ENCODE data around the gene PRPF31.

PRPF31 gene

DNA sequence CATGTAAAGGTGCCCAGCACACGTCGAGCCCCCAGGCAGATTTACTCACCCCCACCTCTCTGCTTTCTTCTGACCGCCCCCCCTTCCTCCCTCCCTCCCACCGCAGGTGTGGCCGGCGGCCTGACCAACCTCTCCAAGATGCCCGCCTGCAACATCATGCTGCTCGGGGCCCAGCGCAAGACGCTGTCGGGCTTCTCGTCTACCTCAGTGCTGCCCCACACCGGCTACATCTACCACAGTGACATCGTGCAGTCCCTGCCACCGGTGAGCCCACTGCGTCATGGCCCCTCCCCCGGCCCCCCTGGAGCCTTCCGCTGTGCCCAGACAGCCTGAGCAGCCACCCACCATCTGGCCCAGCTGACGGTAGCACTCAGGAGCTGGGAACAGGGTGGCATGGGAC is 8.8 kb downstream of the PRPF31 start:
- H3K27me3 ChIP-seq (replicated peaks in 2 of 5; ENCODE audit: control insufficient read depth in 4 of 5, insufficient read depth in 5 of 5, low read length in 4 of 5), result no peaks in the 10 kb centered on the region
- 98% methylated on average over 17 of the region's 19 CpGs for WGBS (ENCODE audit: insufficient coverage)
- H3K4me1 ChIP-seq (ENCODE audit: control extremely low read depth in 1 of 4, control insufficient read depth in 4 of 4, insufficient read depth in 4 of 4, low read length in 3 of 4), result no peaks in the 10 kb centered on the region
- no peak overlapping the region for H3K4me3 ChIP-seq (ENCODE audit: control insufficient read depth in 1 of 7, extremely low read depth in 1 of 7, insufficient read depth in 4 of 7, low read depth in 2 of 7, low read length in 6 of 7)
- H3K9me3 ChIP-seq (ENCODE audit: control extremely low read depth in 1 of 5, control insufficient read depth in 4 of 5, insufficient read depth in 2 of 5, low read depth in 1 of 5, low read length in 4 of 5), result no peaks in the 10 kb centered on the region
- POLR2A ChIA-PET, result no interaction called here
- no peak for DNase-seq
- H3K36me3 ChIP-seq (ENCODE audit: control insufficient read depth in 4 of 4, insufficient read depth in 4 of 4, low read length in 3 of 4), result peaks cover 8 to 93% (median 75%) of the 10 kb centered on the region in 4 experiments
- CTCF ChIA-PET, result interaction anchor here (0.9 kb wide), 1 partner anchor 8 kb away, joined by 3 read pairs; no protein-coding TSS in a partner anchor
- H3K27ac ChIP-seq (ENCODE audit: insufficient read depth in 1 of 2, low read depth in 1 of 2, low read length in 2 of 2, poor library complexity in 1 of 2, severe bottlenecking in 2 of 2), result no peak overlapping the region

GRCh38 chr19:54125713-54126112 is 10.2 kb downstream of the PRPF31 start:
- Histone ChIP-seq H3K36me3 (ENCODE audit: control insufficient read depth in 4 of 4, insufficient read depth in 4 of 4, low read length in 3 of 4) (peaks cover 8 to 87% (median 71%) of the 10 kb centered on the region in 4 experiments), H3K27me3 (replicated peaks in 2 of 5; ENCODE audit: control insufficient read depth in 4 of 5, insufficient read depth in 5 of 5, low read length in 4 of 5) (no peaks in the 10 kb centered on the region), H3K4me3 (ENCODE audit: control insufficient read depth in 1 of 7, extremely low read depth in 1 of 7, insufficient read depth in 4 of 7, low read depth in 2 of 7, low read length in 6 of 7) (no peak overlapping the region), H3K27ac (ENCODE audit: insufficient read depth in 1 of 2, low read depth in 1 of 2, low read length in 2 of 2, poor library complexity in 1 of 2, severe bottlenecking in 2 of 2) (no peak overlapping the region), H3K4me1 (ENCODE audit: control extremely low read depth in 1 of 4, control insufficient read depth in 4 of 4, insufficient read depth in 4 of 4, low read length in 3 of 4) (no peaks in the 10 kb centered on the region), H3K9me3 (ENCODE audit: control extremely low read depth in 1 of 5, control insufficient read depth in 4 of 5, insufficient read depth in 2 of 5, low read depth in 1 of 5, low read length in 4 of 5) (no peaks in the 10 kb centered on the region)
- POLR2A ChIA-PET, result no interaction called here
- WGBS (ENCODE audit: insufficient coverage), result 96% methylated on average over 8 of the region's 9 CpGs
- DNase-seq, result no peak
- CTCF ChIA-PET, result no interaction called here

GRCh38 chr19:54127688-54128440 is 12.3 kb downstream of the PRPF31 start:
- no peak for DNase-seq
- H3K27me3 ChIP-seq (replicated peaks in 2 of 5; ENCODE audit: control insufficient read depth in 4 of 5, insufficient read depth in 5 of 5, low read length in 4 of 5), result no peaks in the 10 kb centered on the region
- no peaks in the 10 kb centered on the region for H3K4me1 ChIP-seq (ENCODE audit: control extremely low read depth in 1 of 4, control insufficient read depth in 4 of 4, insufficient read depth in 4 of 4, low read length in 3 of 4)
- WGBS (ENCODE audit: insufficient coverage), result 89% methylated on average over 26 of the region's 44 CpGs
- H3K27ac ChIP-seq (ENCODE audit: insufficient read depth in 1 of 2, low read depth in 1 of 2, low read length in 2 of 2, poor library complexity in 1 of 2, severe bottlenecking in 2 of 2), result no peak overlapping the region
- H3K36me3 ChIP-seq (ENCODE audit: control insufficient read depth in 4 of 4, insufficient read depth in 4 of 4, low read length in 3 of 4), result peaks cover 8 to 82% (median 64%) of the 10 kb centered on the region in 4 experiments
- ChIA-PET POLR2A (no interaction called here), CTCF (interaction anchor here (1.1 kb wide), 1 partner anchor 9 kb away, joined by 4 read pairs; no protein-coding TSS in a partner anchor)
- no peak overlapping the region for H3K4me3 ChIP-seq (ENCODE audit: control insufficient read depth in 1 of 7, extremely low read depth in 1 of 7, insufficient read depth in 4 of 7, low read depth in 2 of 7, low read length in 6 of 7)
- H3K9me3 ChIP-seq (ENCODE audit: control extremely low read depth in 1 of 5, control insufficient read depth in 4 of 5, insufficient read depth in 2 of 5, low read depth in 1 of 5, low read length in 4 of 5), result no peaks in the 10 kb centered on the region

GRCh38 chr19:54128441-54128725 is 12.8 kb downstream of the PRPF31 start:
- no peaks in the 10 kb centered on the region for H3K27me3 ChIP-seq (replicated peaks in 2 of 5; ENCODE audit: control insufficient read depth in 4 of 5, insufficient read depth in 5 of 5, low read length in 4 of 5)
- ChIA-PET POLR2A (no interaction called here), CTCF (no interaction called here)
- no peaks in the 10 kb centered on the region for H3K4me1 ChIP-seq (ENCODE audit: control extremely low read depth in 1 of 4, control insufficient read depth in 4 of 4, insufficient read depth in 4 of 4, low read length in 3 of 4)
- WGBS (ENCODE audit: insufficient coverage), result 96% methylated on average over 13 of the region's 20 CpGs
- peaks cover 8 to 77% (median 60%) of the 10 kb centered on the region in 4 experiments for H3K36me3 ChIP-seq (ENCODE audit: control insufficient read depth in 4 of 4, insufficient read depth in 4 of 4, low read length in 3 of 4)
- DNase-seq, result no peak
- no peak overlapping the region for H3K27ac ChIP-seq (ENCODE audit: insufficient read depth in 1 of 2, low read depth in 1 of 2, low read length in 2 of 2, poor library complexity in 1 of 2, severe bottlenecking in 2 of 2)
- H3K9me3 ChIP-seq (ENCODE audit: control extremely low read depth in 1 of 5, control insufficient read depth in 4 of 5, insufficient read depth in 2 of 5, low read depth in 1 of 5, low read length in 4 of 5), result no peaks in the 10 kb centered on the region
- H3K4me3 ChIP-seq (ENCODE audit: control insufficient read depth in 1 of 7, extremely low read depth in 1 of 7, insufficient read depth in 4 of 7, low read depth in 2 of 7, low read length in 6 of 7), result no peak overlapping the region

DNA sequence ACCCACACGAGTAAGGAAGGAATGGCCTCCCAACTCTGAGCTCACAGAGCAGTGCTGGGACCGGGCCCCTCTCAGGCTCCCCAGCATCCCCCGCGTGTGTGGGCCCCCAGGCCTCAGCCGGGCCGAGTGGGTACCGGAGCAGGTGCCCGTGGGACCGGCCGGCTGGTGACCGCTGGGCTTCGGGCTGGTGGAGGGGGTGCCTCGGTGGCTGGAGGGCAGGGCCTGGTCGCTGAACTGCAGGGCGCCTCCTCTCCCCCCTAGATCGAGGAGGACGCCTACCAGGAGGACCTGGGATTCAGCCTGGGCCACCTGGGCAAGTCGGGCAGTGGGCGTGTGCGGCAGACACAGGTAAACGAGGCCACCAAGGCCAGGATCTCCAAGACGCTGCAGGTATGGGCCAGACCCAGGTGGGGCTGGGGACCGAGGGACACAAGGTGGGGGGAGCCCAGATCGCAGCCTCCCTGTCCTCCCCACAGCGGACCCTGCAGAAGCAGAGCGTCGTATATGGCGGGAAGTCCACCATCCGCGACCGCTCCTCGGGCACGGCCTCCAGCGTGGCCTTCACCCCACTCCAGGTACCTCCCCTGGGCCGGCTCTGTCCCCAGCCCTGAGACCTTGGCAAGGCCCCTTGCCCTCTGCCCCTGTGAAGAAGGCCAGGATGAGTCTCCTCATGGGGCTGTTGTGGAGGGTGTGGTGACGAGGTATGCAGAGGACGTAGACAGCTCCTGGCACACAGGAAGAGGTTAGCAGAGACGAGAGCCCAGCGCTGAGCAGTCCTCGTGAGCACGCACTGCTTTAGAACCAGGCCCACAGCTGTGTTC is 13.5 kb downstream of the PRPF31 start:
- peaks cover 0 to 3% (median 0%) of the 10 kb centered on the region in 5 experiments for H3K9me3 ChIP-seq (ENCODE audit: control extremely low read depth in 1 of 5, control insufficient read depth in 4 of 5, insufficient read depth in 2 of 5, low read depth in 1 of 5, low read length in 4 of 5)
- no peaks in the 10 kb centered on the region for H3K4me1 ChIP-seq (ENCODE audit: control extremely low read depth in 1 of 4, control insufficient read depth in 4 of 4, insufficient read depth in 4 of 4, low read length in 3 of 4)
- ChIA-PET CTCF (no interaction called here), POLR2A (no interaction called here)
- H3K27ac ChIP-seq (ENCODE audit: insufficient read depth in 1 of 2, low read depth in 1 of 2, low read length in 2 of 2, poor library complexity in 1 of 2, severe bottlenecking in 2 of 2), result no peak overlapping the region
- WGBS (ENCODE audit: insufficient coverage), result 97% methylated on average over 37 of the region's 41 CpGs
- H3K27me3 ChIP-seq (replicated peaks in 2 of 5; ENCODE audit: control insufficient read depth in 4 of 5, insufficient read depth in 5 of 5, low read length in 4 of 5), result no peaks in the 10 kb centered on the region
- no peak overlapping the region for H3K4me3 ChIP-seq (ENCODE audit: control insufficient read depth in 1 of 7, extremely low read depth in 1 of 7, insufficient read depth in 4 of 7, low read depth in 2 of 7, low read length in 6 of 7)
- no peak for DNase-seq
- peaks cover 3 to 71% (median 54%) of the 10 kb centered on the region in 4 experiments for H3K36me3 ChIP-seq (ENCODE audit: control insufficient read depth in 4 of 4, insufficient read depth in 4 of 4, low read length in 3 of 4)

DNA sequence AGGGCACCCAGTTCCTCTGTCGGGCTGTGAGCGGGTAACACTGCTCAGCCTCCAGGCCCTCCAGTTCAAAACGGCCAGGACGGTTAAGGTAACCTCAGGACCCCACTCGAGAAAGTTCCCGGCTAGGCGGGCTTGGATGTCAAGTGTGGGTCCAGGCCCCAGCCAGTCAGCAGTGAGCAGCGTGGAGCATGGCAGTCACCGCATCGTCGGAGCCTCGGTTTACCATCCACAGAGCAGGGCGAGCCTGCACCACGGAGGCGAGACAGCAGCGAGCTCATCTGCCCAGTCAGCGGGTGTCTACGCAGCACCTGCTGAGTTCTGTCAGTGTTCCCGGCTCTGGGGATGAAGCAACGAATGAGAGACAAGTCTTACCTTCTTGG is 14.1 kb downstream of the PRPF31 start:
- DNase-seq, result no peak
- Histone ChIP-seq H3K27ac (ENCODE audit: insufficient read depth in 1 of 2, low read depth in 1 of 2, low read length in 2 of 2, poor library complexity in 1 of 2, severe bottlenecking in 2 of 2) (no peak overlapping the region), H3K36me3 (ENCODE audit: control insufficient read depth in 4 of 4, insufficient read depth in 4 of 4, low read length in 3 of 4) (peaks cover 1 to 65% (median 48%) of the 10 kb centered on the region in 4 experiments), H3K4me3 (ENCODE audit: control insufficient read depth in 1 of 7, extremely low read depth in 1 of 7, insufficient read depth in 4 of 7, low read depth in 2 of 7, low read length in 6 of 7) (no peak overlapping the region), H3K4me1 (ENCODE audit: control extremely low read depth in 1 of 4, control insufficient read depth in 4 of 4, insufficient read depth in 4 of 4, low read length in 3 of 4) (no peaks in the 10 kb centered on the region), H3K9me3 (ENCODE audit: control extremely low read depth in 1 of 5, control insufficient read depth in 4 of 5, insufficient read depth in 2 of 5, low read depth in 1 of 5, low read length in 4 of 5) (peaks cover 0 to 3% (median 0%) of the 10 kb centered on the region in 5 experiments), H3K27me3 (replicated peaks in 2 of 5; ENCODE audit: control insufficient read depth in 4 of 5, insufficient read depth in 5 of 5, low read length in 4 of 5) (no peaks in the 10 kb centered on the region)
- WGBS (ENCODE audit: insufficient coverage), result 98% methylated on average over 19 of the region's 20 CpGs
- POLR2A ChIA-PET, result no interaction called here
- CTCF ChIA-PET, result no interaction called here
